Kidney epithelial cell (primary cell): Measurements from ENCODE around the gene E2F3. TPM values are rescaled to one million over a fixed set of nuclear protein-coding genes. Genes with fewer than 3 reads are reported as not detected.

Source experiments
- DNase-seq: peaks from one replicate; pipeline ENCODE4 v3.0.0-alpha.2; 2010; ENCODE audit warnings: low read depth
- H3K27me3 ChIP-seq: 2 replicates; pipeline ENCODE4 v1.6.0; 2011; ENCODE audit warnings: low read length; ENCODE audit not compliant: control insufficient read depth, insufficient read depth
- H3K36me3 ChIP-seq: 2 replicates; pipeline ENCODE4 v1.5.1; 2011; ENCODE audit warnings: low read length; ENCODE audit not compliant: control insufficient read depth, insufficient read depth
- H3K4me3 ChIP-seq: 2 replicates; pipeline ENCODE4 v1.5.1; 2011; ENCODE audit warnings: low read depth, mild to moderate bottlenecking, control low read depth, low read length
- total RNA-seq: library from RNA; depleted of rRNA; stranded (reverse); fragments of >200 nt; gene quantifications from 2 replicates; pipeline ENCODE4 v1.2.3, GENCODE V29; 2015
- TF ChIP-seq, protein P1 (sequence below): IDR thresholded peaks from 2 replicates; pipeline ENCODE4 v1.5.1; 2011; ENCODE audit warnings: mild to moderate bottlenecking, moderate library complexity, low read length, control low read depth, inconsistent platforms; ENCODE audit not compliant: insufficient read depth, poor library complexity, severe bottlenecking

The E2F3 gene
- total RNA-seq, 1 donor from 2014 or later = 16.6 TPM

DNA sequence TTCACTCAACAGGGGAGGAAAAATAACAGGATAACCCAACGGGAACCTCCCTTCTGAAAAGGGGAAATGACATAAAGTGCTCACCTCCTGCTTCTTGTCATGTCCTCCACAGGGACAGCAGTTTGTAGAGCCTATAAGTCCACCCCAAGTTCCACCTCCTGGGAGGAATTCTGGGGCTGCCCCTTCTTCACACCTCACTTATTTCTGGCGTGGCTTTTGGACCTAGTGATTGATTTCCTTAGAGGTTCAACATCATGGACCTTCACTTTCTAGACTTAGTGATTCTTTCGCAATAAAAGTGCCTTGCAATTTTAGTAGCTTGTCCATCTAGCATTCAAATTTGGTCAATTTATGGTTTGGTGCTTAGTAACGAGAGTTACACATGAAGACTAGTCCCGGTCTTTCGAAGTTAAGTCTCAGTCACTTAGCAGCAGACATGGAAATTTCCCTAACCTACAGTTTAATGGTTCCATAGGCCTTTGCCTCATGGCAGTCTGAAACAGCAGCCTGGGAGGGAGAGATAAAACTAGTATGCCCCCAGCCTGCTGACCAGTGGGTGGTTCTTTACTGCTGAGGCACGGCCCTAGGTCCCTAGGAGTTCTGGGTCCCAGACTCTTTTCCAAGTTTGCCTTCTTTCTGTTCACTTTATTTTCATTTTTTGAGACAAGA, 73.3 kb downstream of the E2F3 start:
- no peaks in the 10 kb centered on the region for H3K36me3 ChIP-seq
- no peak overlapping the region for H3K4me3 ChIP-seq
- no peak for DNase-seq
- no peaks in the 10 kb centered on the region for H3K27me3 ChIP-seq
- TF ChIP-seq, protein P1, sequence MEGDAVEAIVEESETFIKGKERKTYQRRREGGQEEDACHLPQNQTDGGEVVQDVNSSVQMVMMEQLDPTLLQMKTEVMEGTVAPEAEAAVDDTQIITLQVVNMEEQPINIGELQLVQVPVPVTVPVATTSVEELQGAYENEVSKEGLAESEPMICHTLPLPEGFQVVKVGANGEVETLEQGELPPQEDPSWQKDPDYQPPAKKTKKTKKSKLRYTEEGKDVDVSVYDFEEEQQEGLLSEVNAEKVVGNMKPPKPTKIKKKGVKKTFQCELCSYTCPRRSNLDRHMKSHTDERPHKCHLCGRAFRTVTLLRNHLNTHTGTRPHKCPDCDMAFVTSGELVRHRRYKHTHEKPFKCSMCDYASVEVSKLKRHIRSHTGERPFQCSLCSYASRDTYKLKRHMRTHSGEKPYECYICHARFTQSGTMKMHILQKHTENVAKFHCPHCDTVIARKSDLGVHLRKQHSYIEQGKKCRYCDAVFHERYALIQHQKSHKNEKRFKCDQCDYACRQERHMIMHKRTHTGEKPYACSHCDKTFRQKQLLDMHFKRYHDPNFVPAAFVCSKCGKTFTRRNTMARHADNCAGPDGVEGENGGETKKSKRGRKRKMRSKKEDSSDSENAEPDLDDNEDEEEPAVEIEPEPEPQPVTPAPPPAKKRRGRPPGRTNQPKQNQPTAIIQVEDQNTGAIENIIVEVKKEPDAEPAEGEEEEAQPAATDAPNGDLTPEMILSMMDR = no peak

DNA sequence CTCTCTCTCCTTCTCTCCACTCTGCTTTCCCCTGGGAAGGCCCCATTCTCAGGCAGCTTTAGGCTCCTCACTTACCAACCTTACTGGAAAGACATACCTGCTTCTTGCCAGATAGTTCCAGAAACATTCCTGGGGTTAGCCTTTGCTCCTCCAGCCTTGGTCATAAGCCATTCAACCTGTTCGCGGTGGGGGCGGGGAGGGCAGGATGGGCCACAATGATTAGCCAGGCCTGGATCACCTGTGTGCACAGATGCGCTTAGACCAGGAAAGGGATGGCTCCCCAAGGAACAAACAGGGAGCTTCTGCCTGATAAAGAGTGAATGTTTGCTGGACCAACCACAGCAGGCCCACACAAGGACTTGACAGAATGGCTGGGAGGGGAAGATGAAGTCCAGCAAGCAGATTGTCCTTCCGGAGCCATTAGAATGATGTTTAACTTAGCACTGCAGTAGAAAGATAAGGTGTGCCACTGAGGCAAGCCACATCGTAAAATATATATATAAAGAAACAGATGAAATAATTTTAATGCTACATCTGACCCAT, 74.9 kb downstream of the E2F3 start:
- TF ChIP-seq, protein P1 = no peak
- H3K27me3 ChIP-seq = no peaks in the 10 kb centered on the region
- no peak for DNase-seq
- H3K36me3 ChIP-seq = no peaks in the 10 kb centered on the region
- no peak overlapping the region for H3K4me3 ChIP-seq

DNA sequence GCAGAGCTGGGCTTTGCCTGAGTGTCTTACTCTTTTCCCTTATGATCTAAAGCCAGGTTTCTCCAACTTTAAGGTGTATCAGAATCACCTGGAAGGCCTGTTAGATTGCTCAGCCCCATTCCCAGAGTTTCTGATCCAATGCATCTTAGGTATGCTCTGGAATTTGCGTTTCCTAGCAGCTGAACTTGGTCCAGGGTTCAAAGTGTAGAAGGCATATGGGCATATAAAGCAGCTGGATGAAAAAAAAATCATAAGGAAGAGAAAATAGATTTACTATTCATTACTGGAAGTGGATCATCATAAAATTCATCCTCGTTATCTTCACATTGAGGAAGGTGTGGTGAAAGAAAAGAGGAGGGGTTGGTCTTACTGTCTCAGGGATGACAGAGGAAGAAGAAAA, 75.8 kb downstream of the E2F3 start:
- H3K36me3 ChIP-seq = no peaks in the 10 kb centered on the region
- H3K4me3 ChIP-seq = no peak overlapping the region
- H3K27me3 ChIP-seq = no peaks in the 10 kb centered on the region
- DNase-seq = no peak
- TF ChIP-seq, protein P1 = no peak

DNA sequence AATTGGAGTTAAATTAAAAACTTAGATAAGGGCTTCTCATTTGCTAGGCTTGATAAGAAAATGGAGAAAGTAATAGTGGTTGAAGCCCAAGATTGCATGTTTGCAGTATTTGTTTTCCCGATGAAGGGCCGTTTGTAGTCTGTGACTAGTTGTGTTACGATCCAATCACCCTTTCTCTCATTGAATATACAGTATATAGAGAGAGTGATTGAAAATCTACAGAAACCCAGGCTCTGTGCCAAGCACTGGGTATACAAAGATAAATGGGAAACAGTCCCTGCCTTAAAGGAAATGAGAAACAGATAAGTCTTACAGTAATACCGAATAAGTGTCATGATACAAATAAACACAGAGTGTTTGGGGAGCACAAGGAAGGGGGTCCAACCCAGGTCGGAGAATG, 77.4 kb downstream of the E2F3 start:
- no peak for DNase-seq
- no peaks in the 10 kb centered on the region for H3K27me3 ChIP-seq
- TF ChIP-seq, protein P1 = no peak
- no peak overlapping the region for H3K4me3 ChIP-seq
- H3K36me3 ChIP-seq = no peaks in the 10 kb centered on the region

DNA sequence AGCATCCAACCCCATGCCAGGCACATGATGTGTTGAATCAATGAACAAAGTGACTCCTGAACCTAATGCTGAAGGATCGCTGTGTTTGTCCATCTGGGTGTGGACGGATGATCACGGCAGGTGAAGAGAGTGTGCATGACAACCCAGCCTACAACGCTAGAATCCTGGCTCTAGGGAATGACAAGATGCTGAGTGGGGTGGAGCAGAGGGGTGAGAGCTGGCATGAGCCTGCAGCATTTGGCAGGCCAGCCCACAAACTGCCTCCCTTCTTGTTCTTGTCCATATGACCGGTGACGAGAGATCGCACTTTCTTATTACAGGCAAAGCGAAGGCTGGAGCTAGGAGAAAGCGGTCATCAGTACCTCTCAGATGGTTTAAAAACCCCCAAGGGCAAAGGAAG, 77.8 kb downstream of the E2F3 start:
- Histone ChIP-seq H3K4me3 (no peak overlapping the region), H3K27me3 (no peaks in the 10 kb centered on the region), H3K36me3 (no peaks in the 10 kb centered on the region)
- TF ChIP-seq, protein P1 = no peak
- DNase-seq = no peak

DNA sequence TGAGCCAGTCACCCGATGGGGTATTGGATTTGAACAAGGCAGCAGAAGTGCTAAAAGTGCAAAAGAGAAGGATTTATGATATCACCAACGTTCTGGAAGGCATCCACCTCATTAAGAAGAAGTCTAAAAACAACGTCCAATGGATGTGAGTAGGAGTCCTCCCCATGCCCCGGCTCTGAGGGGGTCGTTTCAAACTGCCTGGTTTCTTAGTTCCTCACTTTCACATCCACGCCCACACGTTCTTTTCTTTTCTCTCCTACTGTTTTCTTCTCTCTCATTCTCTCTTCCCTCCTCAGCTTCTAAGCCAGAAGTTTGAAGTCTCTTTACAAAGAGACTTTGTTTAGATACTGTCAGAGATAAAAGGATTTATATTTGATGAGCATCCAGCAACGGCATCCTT, 79.6 kb downstream of the E2F3 start:
- Histone ChIP-seq H3K4me3 (no peak overlapping the region), H3K27me3 (no peaks in the 10 kb centered on the region), H3K36me3 (no peaks in the 10 kb centered on the region)
- TF ChIP-seq, protein P1 = no peak
- no peak for DNase-seq
